Smooth muscle cell (in vitro differentiated cells): Measurements from ENCODE around the gene SLC35F5. TPM values are rescaled to one million over a fixed set of nuclear protein-coding genes. Genes with fewer than 3 reads are reported as not detected.
"Not testable (repeated sequence)": the region's sequence is repeated elsewhere in the genome, so short reads cannot be mapped to it uniquely, and the experiment has no call there.

Experiments
- DNase-seq: peaks from one replicate; lab custom pipeline; 2025; ENCODE audit not compliant: unreplicated experiment; lab: John Stamatoyannopoulos, UW
- H2AFZ ChIP-seq: fragments of 200-600 bp; sonication (generic); 2 replicates; pipeline ENCODE4 v1.6.0; 2016; ENCODE audit warnings: antibody characterized with exemption, low read depth, mild to moderate bottlenecking
- H3F3A ChIP-seq: fragments of 200-600 bp; sonication (generic); 2 replicates; pipeline ENCODE4 v1.6.0; 2017; ENCODE audit warnings: antibody characterized with exemption, low read depth
- H3K27ac ChIP-seq: fragments of 200-600 bp; sonication (generic); 2 replicates; pipeline ENCODE4 v1.5.1; 2016; ENCODE audit warnings: low read depth, mild to moderate bottlenecking
- H3K27me3 ChIP-seq: fragments of 200-600 bp; sonication (generic); 2 replicates; pipeline ENCODE4 v1.6.1; 2016; ENCODE audit warnings: low read depth, mild to moderate bottlenecking
- H3K36me3 ChIP-seq: fragments of 200-600 bp; sonication (generic); 2 replicates; pipeline ENCODE4 v1.5.1; 2016; ENCODE audit warnings: low read depth
- H3K4me1 ChIP-seq: fragments of 200-600 bp; sonication (generic); 2 replicates; pipeline ENCODE4 v1.5.1; 2016; ENCODE audit warnings: low read depth
- H3K4me2 ChIP-seq: fragments of 200-600 bp; sonication (generic); 2 replicates; pipeline ENCODE4 v1.6.0; 2016; ENCODE audit warnings: mild to moderate bottlenecking
- H3K4me3 ChIP-seq: fragments of 200-600 bp; sonication (generic); 2 replicates; pipeline ENCODE4 v1.5.1; 2016; ENCODE audit warnings: mild to moderate bottlenecking
- H3K79me2 ChIP-seq: fragments of 200-600 bp; sonication (generic); 2 replicates; pipeline ENCODE4 v1.6.0; 2016; ENCODE audit warnings: low read depth, mild to moderate bottlenecking
- H3K9ac ChIP-seq: fragments of 200-600 bp; sonication (generic); 2 replicates; pipeline ENCODE4 v1.6.0; 2016; ENCODE audit warnings: low read depth
- H3K9me3 ChIP-seq: fragments of 200-600 bp; sonication (generic); replicated peaks from 2 replicates; pipeline ENCODE4 v1.5.1; 2016; ENCODE audit warnings: low read depth
- H4K20me1 ChIP-seq: fragments of 200-600 bp; sonication (generic); 2 replicates; pipeline ENCODE4 v1.6.0; 2016; ENCODE audit warnings: low read depth
- CTCF ChIP-seq: fragments of 200-600 bp; sonication (generic); IDR thresholded peaks from 2 replicates; pipeline ENCODE4 v1.5.1; 2017; ENCODE audit warnings: borderline replicate concordance, mild to moderate bottlenecking, antibody characterized with exemption; ENCODE audit not compliant: insufficient read depth, poor library complexity, severe bottlenecking
- WGBS: methylation state at CpG from one replicate; pipeline ENCODE4 v1.1.7; 2016; ENCODE audit warnings: low lambda C conversion rate; 5-methylcytosine and 5-hydroxymethylcytosine counted together
- polyA plus RNA-seq: library from polyadenylated mRNA; unstranded; fragments of >200 nt; fragmentation: Nextera tagmentation; extraction: Ambion mirVana; gene quantifications from 2 replicates; pipeline ENCODE4 v1.2.1, GENCODE V29; 2016
- total RNA-seq: library from RNA; depleted of rRNA; stranded (reverse); fragments of >200 nt; gene quantifications from 2 replicates; pipeline ENCODE4 v1.2.3, GENCODE V29; 2014

Gene SLC35F5
- total and polyA plus RNA-seq, 2 experiments from 2014 or later = 47.8 to 83.7 TPM

- Histone ChIP-seq H3K79me2 (no peaks in the 10 kb centered on the region), H3K4me3 (no peak overlapping the region), H3K36me3 (no peaks in the 10 kb centered on the region), H3K9ac (no peak overlapping the region), H4K20me1 (no peaks in the 10 kb centered on the region), H3K27me3 (no peaks in the 10 kb centered on the region), H3F3A (no peaks in the 10 kb centered on the region), H3K9me3 (no peaks in the 10 kb centered on the region), H2AFZ (no peak overlapping the region), H3K27ac (no peak overlapping the region), H3K4me1 (no peaks in the 10 kb centered on the region), H3K4me2 (no peak overlapping the region)
- WGBS = 79% methylated on average over 8 of the region's 8 CpGs
- no peak for TF ChIP-seq CTCF
- DNase-seq = no peak
These were observed 28.6 kb upstream of the SLC35F5 start for GRCh38 chr2:113784823-113785744.

GRCh38 chr2:113780472-113780871 is 24.0 kb upstream of the SLC35F5 start:
- H3K27me3 ChIP-seq = no peaks in the 10 kb centered on the region
- no peak overlapping the region for H3K27ac ChIP-seq
- H3K9ac ChIP-seq = no peak overlapping the region
- TF ChIP-seq CTCF = no peak
- H3K79me2 ChIP-seq = no peaks in the 10 kb centered on the region
- no peaks in the 10 kb centered on the region for H3K36me3 ChIP-seq
- H3K9me3 ChIP-seq = no peaks in the 10 kb centered on the region
- WGBS = 54% methylated on average over 5 of the region's 5 CpGs
- H3K4me3 ChIP-seq = no peak overlapping the region
- no peaks in the 10 kb centered on the region for H4K20me1 ChIP-seq
- no peak overlapping the region for H3K4me2 ChIP-seq
- H3K4me1 ChIP-seq = no peaks in the 10 kb centered on the region
- no peak overlapping the region for H2AFZ ChIP-seq
- DNase-seq = no peak
- no peaks in the 10 kb centered on the region for H3F3A ChIP-seq

GRCh38 chr2:113777371-113777770 is 20.9 kb upstream of the SLC35F5 start:
- H3K36me3 ChIP-seq = no peaks in the 10 kb centered on the region
- H2AFZ ChIP-seq = no peak overlapping the region
- no peaks in the 10 kb centered on the region for H4K20me1 ChIP-seq
- H3K79me2 ChIP-seq = no peaks in the 10 kb centered on the region
- no peak for DNase-seq
- no peak overlapping the region for H3K9ac ChIP-seq
- H3K4me2 ChIP-seq = no peak overlapping the region
- H3K4me1 ChIP-seq = no peaks in the 10 kb centered on the region
- 93% methylated on average over 3 of the region's 3 CpGs for WGBS
- no peak for TF ChIP-seq CTCF
- H3K27ac ChIP-seq = no peak overlapping the region
- no peaks in the 10 kb centered on the region for H3K9me3 ChIP-seq
- no peaks in the 10 kb centered on the region for H3K27me3 ChIP-seq
- H3F3A ChIP-seq = no peaks in the 10 kb centered on the region
- no peak overlapping the region for H3K4me3 ChIP-seq

- Histone ChIP-seq H3K79me2 (no peaks in the 10 kb centered on the region), H3K36me3 (no peaks in the 10 kb centered on the region), H3K4me2 (no peak overlapping the region), H3K27ac (no peak overlapping the region), H3K4me3 (no peak overlapping the region), H2AFZ (no peak overlapping the region), H4K20me1 (no peaks in the 10 kb centered on the region), H3K4me1 (no peaks in the 10 kb centered on the region), H3K27me3 (no peaks in the 10 kb centered on the region), H3K9me3 (no peaks in the 10 kb centered on the region), H3F3A (no peaks in the 10 kb centered on the region), H3K9ac (no peak overlapping the region)
- DNase-seq = no peak
- WGBS = 70% methylated on average over 4 of the region's 4 CpGs
- TF ChIP-seq CTCF = no peak
These were observed 20.5 kb upstream of the SLC35F5 start for GRCh38 chr2:113776949-113777348.

- H3K4me1 ChIP-seq, H4K20me1 ChIP-seq, H2AFZ ChIP-seq, H3K9me3 ChIP-seq, DNase-seq, H3K27me3 ChIP-seq, H3K4me3 ChIP-seq, H3K4me2 ChIP-seq, H3K36me3 ChIP-seq, H3K27ac ChIP-seq, H3F3A ChIP-seq, H3K79me2 ChIP-seq, H3K9ac ChIP-seq: not testable (repeated sequence)
- 89% methylated on average over 6 of the region's 6 CpGs for WGBS
These were observed 18.2 kb upstream of the SLC35F5 start for GRCh38 chr2:113774616-113775015.
